ENCODE data around the gene TIGD3.

Gene TIGD3

GRCh38 chr11:65392186-65392829 is 37.8 kb downstream of the TIGD3 start:
- DNase-seq = no peak

GRCh38 chr11:65392899-65393298 is 38.3 kb downstream of the TIGD3 start:
- DNase-seq = no peak

DNA sequence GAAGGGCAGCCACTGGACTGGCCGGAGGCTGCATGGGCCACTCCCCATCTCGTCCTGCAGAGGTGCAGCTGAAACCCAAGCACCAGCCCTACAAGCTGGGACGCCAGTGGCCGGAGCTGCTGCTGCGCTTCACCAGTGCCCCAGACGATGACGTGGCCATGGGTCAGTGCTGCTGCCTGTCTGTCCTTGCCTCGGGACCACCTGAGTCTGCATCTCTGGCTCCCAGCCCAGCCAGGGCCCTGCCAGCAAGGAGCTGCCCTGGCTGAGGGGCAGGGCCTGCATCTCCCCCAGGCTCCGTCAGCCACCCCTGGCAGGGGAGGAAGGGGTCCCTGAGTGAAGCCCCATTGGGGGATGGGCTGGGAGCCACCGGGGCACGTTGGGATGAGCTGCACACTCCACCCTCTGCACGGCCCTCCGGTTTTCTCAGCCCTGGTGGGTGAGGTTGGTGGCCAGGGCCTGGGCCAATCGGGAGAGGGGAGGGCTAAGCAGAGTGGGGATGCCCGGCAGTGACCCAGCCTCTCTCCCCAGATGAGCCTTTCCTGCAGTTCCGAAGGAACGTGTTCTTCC is 39.0 kb downstream of the TIGD3 start:
- no peak for DNase-seq

- no peak for DNase-seq
Observed at GRCh38 chr11:65394125-65394536, 39.6 kb downstream of the TIGD3 start.

DNA sequence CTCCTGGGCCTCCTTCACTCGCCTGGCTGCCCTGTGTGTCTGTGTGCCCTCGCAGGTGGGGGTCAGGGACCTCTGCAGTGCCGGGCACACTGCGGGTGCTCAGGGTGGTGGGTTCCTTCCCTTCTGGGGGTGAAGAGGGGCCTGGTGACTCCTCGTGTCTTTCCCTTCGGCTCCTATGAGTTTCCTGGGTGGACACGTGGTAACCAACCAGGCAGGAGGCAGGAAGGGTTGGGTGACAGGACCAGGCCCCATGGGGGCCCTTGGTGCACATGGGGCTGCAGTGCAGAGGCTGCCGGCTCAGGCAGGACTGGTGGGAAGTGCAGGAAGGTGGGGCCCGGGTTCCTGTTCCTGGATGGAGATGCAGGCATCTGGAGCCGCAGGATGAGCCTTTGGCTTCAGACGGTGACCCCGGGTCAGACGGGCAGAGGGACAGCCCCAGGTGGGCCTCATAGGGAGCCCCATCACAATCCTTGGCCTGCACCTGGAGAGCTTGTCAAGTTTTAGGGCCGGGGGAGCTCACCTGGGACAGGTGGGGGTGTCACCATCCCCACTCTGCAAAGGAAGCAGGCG is 41.5 kb downstream of the TIGD3 start:
- no peak for DNase-seq

DNA sequence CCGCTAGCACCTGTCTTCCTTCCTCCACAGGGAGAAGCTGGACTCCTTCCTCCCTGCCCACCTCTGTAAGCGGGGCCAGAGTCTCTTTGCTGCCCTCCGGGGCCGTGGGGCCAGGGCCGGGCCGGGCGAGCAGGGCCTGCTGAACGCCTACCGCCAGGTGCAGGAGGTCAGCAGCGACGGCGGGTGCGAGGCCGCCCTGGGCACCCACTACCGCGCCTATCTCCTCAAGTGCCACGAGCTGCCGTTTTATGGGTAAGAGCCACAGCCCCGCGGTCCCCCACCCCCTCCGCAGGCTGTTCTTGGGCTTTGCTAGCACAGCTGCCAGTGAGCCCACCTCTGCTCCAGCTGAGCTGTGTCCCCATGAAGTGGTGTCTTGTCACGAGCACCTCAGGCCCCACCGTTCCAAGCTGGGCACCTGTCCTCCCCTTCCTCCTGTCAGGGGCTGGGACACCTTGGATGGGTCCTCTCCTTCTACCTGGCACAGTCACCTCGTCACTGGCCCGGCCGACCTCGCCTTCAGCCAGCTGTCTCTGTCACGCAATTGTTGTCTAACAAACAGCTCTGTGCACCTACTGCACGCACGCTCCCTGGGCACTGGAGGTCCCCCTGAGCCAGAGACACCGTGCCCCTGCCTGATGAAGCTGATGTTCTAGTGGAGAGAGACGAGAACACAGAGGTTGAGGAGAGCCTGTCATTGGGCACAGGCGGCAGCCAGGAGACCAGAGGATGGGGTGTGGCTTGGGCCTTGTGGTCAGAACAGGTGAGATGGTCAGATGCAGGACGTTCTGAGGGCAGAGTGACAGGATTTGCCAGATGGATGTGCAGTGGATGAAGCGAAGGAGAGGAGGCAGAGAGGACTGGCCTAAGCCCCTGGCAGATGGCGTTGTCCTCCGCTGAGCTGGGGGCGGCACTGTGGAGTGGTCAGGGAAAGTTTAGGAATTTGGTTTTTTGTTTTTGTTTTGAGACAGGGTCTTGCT is 42.5 kb downstream of the TIGD3 start:
- no peak for DNase-seq

GRCh38 chr11:65398362-65398910 is 43.9 kb downstream of the TIGD3 start:
- no peak for DNase-seq

- DNase-seq = no peak
Observed at GRCh38 chr11:65399249-65399648, 44.7 kb downstream of the TIGD3 start.

DNA sequence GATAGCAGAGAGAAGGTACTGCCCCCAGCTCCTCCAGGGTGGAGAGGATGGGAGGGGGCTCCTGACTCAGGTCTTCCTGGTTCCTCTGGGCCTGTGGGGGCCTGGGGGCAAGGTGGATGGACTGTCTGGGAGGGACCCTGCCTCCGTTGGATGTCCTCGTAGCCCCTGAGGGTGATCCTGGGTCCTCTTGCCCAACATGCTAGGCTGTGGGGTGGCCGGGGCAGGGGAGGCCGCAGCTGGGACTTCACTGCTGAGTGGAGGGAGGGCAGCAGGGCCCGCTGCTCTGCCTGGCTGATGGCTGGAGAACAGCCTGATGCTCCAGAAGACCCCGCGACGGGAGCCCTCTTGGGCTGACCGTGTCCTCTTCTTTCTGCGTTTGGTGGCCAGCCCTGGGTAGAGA is 45.3 kb downstream of the TIGD3 start:
- DNase-seq = no peak

- DNase-seq = no peak
Observed at GRCh38 chr11:65400307-65401072, 45.9 kb downstream of the TIGD3 start.

DNA sequence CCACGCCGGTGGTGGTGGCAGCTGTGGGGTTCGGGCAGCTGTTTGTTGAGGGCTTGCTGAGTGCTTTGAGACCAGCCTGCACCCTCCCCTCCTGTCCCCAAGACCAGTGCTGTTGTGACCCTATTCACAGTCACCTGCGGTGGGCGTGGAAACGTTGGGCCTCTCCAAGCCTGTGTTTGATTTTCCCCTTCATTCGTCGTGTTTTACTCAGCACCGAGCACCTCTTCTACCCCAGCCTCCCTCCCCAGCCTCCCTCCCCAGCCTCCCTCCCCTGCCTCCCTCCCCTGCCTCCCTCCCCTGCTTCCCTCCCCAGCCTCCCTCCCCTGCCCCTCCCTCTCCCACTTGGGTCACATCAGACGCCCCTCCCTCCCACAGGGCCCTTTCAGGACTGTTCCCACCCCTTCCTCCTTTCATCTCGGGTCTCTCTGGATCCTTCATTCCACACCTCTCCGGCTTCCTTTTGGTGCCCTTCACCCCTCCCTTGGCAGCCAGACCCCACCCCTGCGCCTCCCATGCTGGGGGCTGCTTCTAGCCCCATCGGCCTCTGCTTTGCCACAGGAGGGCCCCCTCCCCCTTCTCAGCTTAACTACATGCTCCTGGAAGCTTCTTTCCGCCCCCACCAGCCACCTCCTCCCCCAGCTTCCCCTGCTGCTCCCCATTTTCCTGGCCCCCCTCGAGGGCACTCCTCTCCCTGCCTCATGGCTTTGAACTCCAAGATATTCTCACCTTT is 46.7 kb downstream of the TIGD3 start:
- DNase-seq = no peak

GRCh38 chr11:65401803-65402248 is 47.3 kb downstream of the TIGD3 start:
- no peak for DNase-seq

- no peak for DNase-seq
Observed at GRCh38 chr11:65402790-65403189, 48.2 kb downstream of the TIGD3 start.

DNA sequence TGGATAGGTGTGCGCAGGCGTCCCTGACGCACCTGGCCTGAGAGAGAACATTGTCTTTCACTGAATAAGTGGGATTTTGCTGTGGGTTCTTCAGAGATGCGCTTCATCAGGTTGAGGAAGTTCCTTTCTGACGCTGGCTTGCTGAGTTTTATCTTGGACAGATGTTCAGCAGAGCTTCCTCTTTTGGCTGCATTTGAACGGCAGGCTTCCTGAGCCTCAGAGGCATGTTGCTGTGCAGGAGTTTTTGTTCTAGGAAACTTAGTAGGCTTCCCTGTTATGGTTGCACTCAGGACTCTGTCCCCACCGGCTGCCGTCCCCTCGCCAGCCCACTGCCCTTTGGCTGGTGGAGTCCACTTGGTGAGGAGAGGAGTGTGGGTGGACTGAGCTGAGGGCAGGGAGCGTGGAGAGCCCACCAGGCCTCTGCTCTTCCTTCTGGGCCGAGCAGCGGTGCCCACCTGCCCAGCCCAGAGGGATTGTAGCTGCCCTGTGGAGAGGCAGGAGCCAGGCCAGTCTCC is 49.1 kb downstream of the TIGD3 start:
- peak; percentile 15 for DNase-seq

DNA sequence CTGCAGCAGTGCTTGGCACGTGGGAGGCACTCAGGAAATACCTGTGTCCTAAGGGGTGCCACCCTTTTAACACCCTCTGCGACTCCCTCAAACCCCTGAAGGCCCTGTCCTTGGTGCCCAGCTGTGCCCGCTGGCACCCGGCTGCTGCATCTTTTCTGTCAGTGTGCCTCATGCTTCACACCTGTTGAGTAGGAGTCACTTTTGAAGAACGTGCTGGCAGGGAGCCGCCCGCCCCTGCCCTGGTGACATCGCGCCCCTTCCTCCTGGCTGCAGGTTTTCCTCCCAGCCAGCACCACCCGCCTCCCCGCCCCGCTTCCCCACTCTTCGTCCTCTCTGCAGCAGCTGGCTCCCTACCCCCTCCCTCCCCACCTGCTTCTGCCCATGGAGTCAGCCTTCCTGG is 49.7 kb downstream of the TIGD3 start:
- DNase-seq = no peak

GRCh38 chr11:65404638-65405339 is 50.2 kb downstream of the TIGD3 start:
- no peak for DNase-seq

Data from CD4-positive, alpha-beta T cell treated with Interleukin-10 for 1 hour (primary cell).